HEK293 (cell line): ENCODE measurements around the gene CD300E.
A peak's percentile ranks its signal among the peaks of the same experiment; 100 is the strongest.

Experiments used
- CTCF ChIA-PET: fragments of 350-600 bp; formaldehyde crosslinking; extraction: SDS; loops from one replicate; lab custom pipeline; 2021; ENCODE audit warnings: antibody characterized with exemption; lab: Yijun Ruan, JAX
- POLR2A ChIA-PET: fragments of 300-600 bp; formaldehyde crosslinking; extraction: SDS; loops from one replicate; lab custom pipeline; 2020; ENCODE audit warnings: antibody characterized with exemption, inconsistent platforms; lab: Yijun Ruan, JAX
- H3K27ac ChIP-seq: fragments of 200-500 bp; sonication (Bioruptor generic); 2 replicates; pipeline ENCODE4 v1.5.1; 2014; ENCODE audit warnings: low read depth, low read length, control low read depth, inconsistent platforms; ENCODE audit errors: extremely low read depth
- H3K36me3 ChIP-seq, 2 experiments: fragments of 200-500 bp in 1 of 2; sonication (Bioruptor generic) in 1 of 2; 1 replicate in 1 of 2; 2 replicates in 1 of 2; pipeline ENCODE4 v1.5.1; 2014 to 2017; ENCODE audit warnings: inconsistent platforms in 2 of 2, low read length in 2 of 2; ENCODE audit not compliant: control insufficient read depth in 2 of 2, insufficient read depth in 1 of 2
- H3K4me1 ChIP-seq: fragments of 200-500 bp; sonication (Bioruptor generic); 2 replicates; pipeline ENCODE4 v1.5.1; 2014; ENCODE audit warnings: mild to moderate bottlenecking, low read length, inconsistent platforms; ENCODE audit not compliant: control insufficient read depth, insufficient read depth
- H3K4me3 ChIP-seq: 2 replicates; pipeline ENCODE4 v1.5.1; 2011; ENCODE audit warnings: low read depth, mild to moderate bottlenecking, control low read depth, low read length, moderate library complexity
- H3K9me3 ChIP-seq: fragments of 200-500 bp; sonication (Bioruptor generic); 2 replicates; pipeline ENCODE4 v1.5.1; 2014; ENCODE audit warnings: low read depth, low read length, inconsistent platforms; ENCODE audit not compliant: control insufficient read depth, insufficient read depth
- KLF10 ChIP-seq: fragments of 450-650 bp; IDR thresholded peaks from 2 replicates; pipeline ENCODE4 v1.5.1; 2018; ENCODE audit warnings: missing biosample characterization, mild to moderate bottlenecking, missing genetic modification characterization
- PRDM10 ChIP-seq: fragments of 450-650 bp; formaldehyde crosslinking; IDR thresholded peaks from 2 replicates; pipeline ENCODE4 v1.5.1; 2016; ENCODE audit warnings: missing biosample characterization, missing genetic modification characterization
- ZFP41 ChIP-seq: fragments of 450-650 bp; formaldehyde crosslinking; IDR thresholded peaks from 2 replicates; pipeline ENCODE4 v1.5.1; 2016; ENCODE audit warnings: missing biosample characterization, missing genetic modification characterization, borderline replicate concordance
- ZNF114 ChIP-seq: fragments of 450-650 bp; formaldehyde crosslinking; IDR thresholded peaks from 2 replicates; pipeline ENCODE4 v1.5.0; 2017; ENCODE audit warnings: missing biosample characterization, missing genetic modification characterization
- ZNF133 ChIP-seq: fragments of 450-650 bp; formaldehyde crosslinking; IDR thresholded peaks from 2 replicates; pipeline ENCODE4 v1.5.1; 2016; ENCODE audit warnings: missing biosample characterization, missing genetic modification characterization
- ZNF157 ChIP-seq: fragments of 450-650 bp; formaldehyde crosslinking; IDR thresholded peaks from 2 replicates; pipeline ENCODE4 v1.5.1; 2016; ENCODE audit warnings: missing biosample characterization, missing genetic modification characterization
- ZNF16 ChIP-seq: fragments of 450-650 bp; formaldehyde crosslinking; IDR thresholded peaks from 2 replicates; pipeline ENCODE4 v1.5.1; 2016; ENCODE audit warnings: low read depth, missing biosample characterization, missing genetic modification characterization
- ZNF175 ChIP-seq: fragments of 450-650 bp; formaldehyde crosslinking; IDR thresholded peaks from 2 replicates; pipeline ENCODE4 v1.5.1; 2016; ENCODE audit warnings: missing biosample characterization, missing genetic modification characterization
- ZNF223 ChIP-seq: fragments of 450-650 bp; formaldehyde crosslinking; IDR thresholded peaks from 2 replicates; pipeline ENCODE4 v1.5.1; 2016; ENCODE audit warnings: missing biosample characterization, missing genetic modification characterization
- ZNF23 ChIP-seq: fragments of 450-650 bp; formaldehyde crosslinking; IDR thresholded peaks from 2 replicates; pipeline ENCODE4 v1.5.1; 2016; ENCODE audit warnings: missing biosample characterization, missing genetic modification characterization, borderline replicate concordance
- ZNF239 ChIP-seq: fragments of 450-650 bp; formaldehyde crosslinking; IDR thresholded peaks from 2 replicates; pipeline ENCODE4 v1.5.1; 2016; ENCODE audit warnings: missing biosample characterization, missing genetic modification characterization
- ZNF248 ChIP-seq: fragments of 450-650 bp; formaldehyde crosslinking; IDR thresholded peaks from 2 replicates; pipeline ENCODE4 v1.5.1; 2017; ENCODE audit warnings: missing biosample characterization, missing genetic modification characterization
- ZNF274 ChIP-seq, 2 experiments: fragments of 200-500 bp in 1 of 2; fragments of 450-650 bp in 1 of 2; sonication (Bioruptor generic) in 1 of 2; formaldehyde crosslinking in 1 of 2; IDR thresholded peaks; 2 replicates each; pipeline versions ENCODE4 v1.5.1 to v1.6.1; 2014 to 2016; ENCODE audit warnings: borderline replicate concordance in 1 of 2, inconsistent platforms in 1 of 2, low read length in 1 of 2, missing biosample characterization in 1 of 2, missing genetic modification characterization in 1 of 2
- ZNF311 ChIP-seq: fragments of 450-650 bp; formaldehyde crosslinking; IDR thresholded peaks from 2 replicates; pipeline ENCODE4 v1.5.1; 2017; ENCODE audit warnings: missing biosample characterization, missing genetic modification characterization, borderline replicate concordance
- ZNF473 ChIP-seq: fragments of 450-650 bp; formaldehyde crosslinking; IDR thresholded peaks from 2 replicates; pipeline ENCODE4 v1.5.1; 2017; ENCODE audit warnings: missing biosample characterization, missing genetic modification characterization
- ZNF513 ChIP-seq: fragments of 450-650 bp; IDR thresholded peaks from 2 replicates; pipeline ENCODE4 v1.5.1; 2018; ENCODE audit warnings: missing biosample characterization, missing genetic modification characterization
- ZNF677 ChIP-seq: fragments of 450-650 bp; IDR thresholded peaks from 2 replicates; pipeline ENCODE4 v1.5.0; 2018; ENCODE audit warnings: missing biosample characterization, mild to moderate bottlenecking, missing genetic modification characterization, moderate library complexity
- ZNF776 ChIP-seq: fragments of 450-650 bp; formaldehyde crosslinking; IDR thresholded peaks from 2 replicates; pipeline ENCODE4 v1.5.0; 2017; ENCODE audit warnings: missing biosample characterization, missing genetic modification characterization, borderline replicate concordance
- ZNF777 ChIP-seq: fragments of 450-650 bp; formaldehyde crosslinking; IDR thresholded peaks from 2 replicates; pipeline ENCODE4 v1.5.1; 2017; ENCODE audit warnings: missing biosample characterization, missing genetic modification characterization, borderline replicate concordance
- TF ChIP-seq, protein P1 (sequence below): IDR thresholded peaks from 2 replicates; pipeline ENCODE4 v1.6.1; 2011; ENCODE audit warnings: mild to moderate bottlenecking, low read depth, low read length, borderline replicate concordance
- TF ChIP-seq, protein P2 (sequence below): fragments of 450-650 bp; formaldehyde crosslinking; IDR thresholded peaks from 2 replicates; pipeline ENCODE4 v1.5.1; 2017; ENCODE audit warnings: missing biosample characterization, missing genetic modification characterization

Gene CD300E

DNA sequence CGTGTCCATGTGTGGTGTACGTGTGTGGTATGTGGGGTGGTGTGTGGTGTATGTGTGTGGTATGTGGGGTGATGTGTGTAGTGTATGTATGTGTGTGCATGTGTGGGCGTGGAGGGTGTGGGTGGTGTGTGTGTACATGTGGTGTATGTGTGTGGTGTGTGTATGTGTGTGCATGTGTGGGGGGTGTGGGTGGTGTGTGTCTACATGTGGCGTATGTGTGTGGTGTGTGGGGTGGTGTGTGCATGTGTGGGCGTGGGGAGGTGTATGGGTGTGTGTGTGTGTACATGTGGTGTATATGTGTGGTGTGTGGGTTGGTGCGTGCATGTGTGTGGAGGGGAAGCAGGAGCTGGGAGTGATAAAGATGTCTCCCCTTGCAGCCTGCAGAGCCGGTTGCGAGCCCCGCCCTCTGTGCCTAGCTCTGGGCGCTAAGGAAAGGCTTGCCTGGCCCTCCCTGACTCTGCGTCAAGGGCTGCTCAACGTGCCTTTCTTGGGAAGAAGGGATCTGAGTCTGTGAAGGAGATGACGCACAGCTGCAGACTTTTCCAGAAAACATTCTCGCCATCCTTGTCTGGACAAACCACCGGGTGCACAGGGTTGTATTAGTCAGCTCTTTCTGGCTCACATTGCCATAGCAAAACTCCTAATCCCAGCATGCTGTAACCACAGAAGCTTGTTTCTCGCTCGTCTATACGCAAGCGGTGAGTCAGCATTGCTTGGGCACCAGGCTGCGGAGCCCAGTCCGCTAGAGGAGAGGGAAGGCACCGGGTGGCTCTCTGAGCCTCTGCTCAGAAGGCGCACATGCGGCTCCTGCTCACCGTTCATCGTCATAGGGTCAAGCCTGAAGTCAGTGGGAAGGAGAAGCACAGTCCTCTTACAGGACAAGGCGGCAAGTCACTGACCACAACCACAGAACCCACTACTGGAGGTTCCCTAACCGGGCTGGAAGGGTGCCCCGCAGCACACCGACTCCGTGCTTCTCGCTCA lies 54.2 kb downstream of the CD300E start (continued):
- TF ChIP-seq ZNF16 (tag by site-specific recombination) (no peak), ZNF23 (tag by site-specific recombination) (no peak), KLF10 (no peak), ZNF223 (tag by site-specific recombination) (no peak), ZNF133 (no peak)
- TF ChIP-seq, protein P1, sequence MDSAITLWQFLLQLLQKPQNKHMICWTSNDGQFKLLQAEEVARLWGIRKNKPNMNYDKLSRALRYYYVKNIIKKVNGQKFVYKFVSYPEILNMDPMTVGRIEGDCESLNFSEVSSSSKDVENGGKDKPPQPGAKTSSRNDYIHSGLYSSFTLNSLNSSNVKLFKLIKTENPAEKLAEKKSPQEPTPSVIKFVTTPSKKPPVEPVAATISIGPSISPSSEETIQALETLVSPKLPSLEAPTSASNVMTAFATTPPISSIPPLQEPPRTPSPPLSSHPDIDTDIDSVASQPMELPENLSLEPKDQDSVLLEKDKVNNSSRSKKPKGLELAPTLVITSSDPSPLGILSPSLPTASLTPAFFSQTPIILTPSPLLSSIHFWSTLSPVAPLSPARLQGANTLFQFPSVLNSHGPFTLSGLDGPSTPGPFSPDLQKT, result no peak
- TF ChIP-seq, protein P2, sequence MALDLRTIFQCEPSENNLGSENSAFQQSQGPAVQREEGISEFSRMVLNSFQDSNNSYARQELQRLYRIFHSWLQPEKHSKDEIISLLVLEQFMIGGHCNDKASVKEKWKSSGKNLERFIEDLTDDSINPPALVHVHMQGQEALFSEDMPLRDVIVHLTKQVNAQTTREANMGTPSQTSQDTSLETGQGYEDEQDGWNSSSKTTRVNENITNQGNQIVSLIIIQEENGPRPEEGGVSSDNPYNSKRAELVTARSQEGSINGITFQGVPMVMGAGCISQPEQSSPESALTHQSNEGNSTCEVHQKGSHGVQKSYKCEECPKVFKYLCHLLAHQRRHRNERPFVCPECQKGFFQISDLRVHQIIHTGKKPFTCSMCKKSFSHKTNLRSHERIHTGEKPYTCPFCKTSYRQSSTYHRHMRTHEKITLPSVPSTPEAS (tag by site-specific recombination), result peak; percentile 70

DNA sequence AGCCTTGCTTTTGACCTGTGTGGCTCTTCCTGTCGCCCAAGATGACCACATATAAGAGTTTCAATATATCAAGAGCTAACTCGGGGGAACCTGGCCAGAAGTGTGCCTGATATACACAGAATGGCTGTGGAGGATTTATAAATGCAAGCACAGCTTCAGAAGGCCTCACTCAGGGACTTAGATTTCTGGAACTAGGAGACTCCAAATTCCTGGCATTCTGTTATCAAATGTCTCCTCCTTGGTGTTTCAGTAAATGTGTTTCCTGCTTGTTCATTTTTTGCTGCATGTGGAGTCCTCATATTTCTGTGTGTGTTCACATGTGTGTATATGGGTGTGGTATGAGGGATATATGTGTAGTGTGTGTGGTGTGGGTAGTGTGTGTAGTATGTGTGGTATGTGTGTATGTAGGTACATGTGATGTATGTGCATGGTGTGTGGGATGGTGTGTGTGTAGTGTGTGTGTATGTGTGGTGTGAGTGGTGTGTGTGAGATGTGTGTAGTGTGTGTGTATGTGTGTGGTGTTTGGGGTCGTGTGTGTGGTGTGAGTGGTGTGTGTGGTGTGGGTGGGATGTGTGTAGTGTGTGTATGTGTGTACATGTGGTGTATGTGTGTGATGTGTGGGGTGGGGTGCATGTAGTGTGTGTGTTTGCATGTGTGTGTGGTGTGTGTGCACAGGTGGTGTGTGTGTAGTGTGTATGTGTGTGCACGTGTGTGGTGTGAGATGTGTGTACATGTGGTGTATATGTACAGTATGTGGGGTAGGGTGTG lies 55.2 kb downstream of the CD300E start:
- no peak overlapping the region for H3K4me3 ChIP-seq
- TF ChIP-seq ZNF473 (tag by site-specific recombination), result peak; percentile 50; the same call in 1 of the 2 replicates
- no peak for TF ChIP-seq PRDM10 (tag by site-specific recombination)
- TF ChIP-seq ZFP41 (tag by site-specific recombination), result no peak
- peak; percentile 8; the same call in 1 of the 2 replicates for TF ChIP-seq ZNF157 (tag by site-specific recombination)
- TF ChIP-seq ZNF513 (tag by site-specific recombination), result no peak
- TF ChIP-seq ZNF311, result 0 out of 2 replicates have a peak, but pooled peaks have one; percentile 47
- TF ChIP-seq ZNF776, result peak; percentile 47; the same call in 1 of the 2 replicates
- TF ChIP-seq ZNF175 (tag by site-specific recombination), result 0 out of 2 replicates have a peak, but pooled peaks have one; percentile 81
- peak; percentile 68; the same call in 1 of the 2 replicates for TF ChIP-seq ZNF248 (tag by site-specific recombination)
- TF ChIP-seq ZNF274 (IDR thresholded peaks at IDR 0.05; ENCODE audit: low read length), result no peak
- TF ChIP-seq ZNF274 (tag by site-specific recombination; IDR thresholded peaks at IDR 0.05; ENCODE audit: borderline replicate concordance), result peak; percentile 18; the same call in 1 of the 2 replicates
- TF ChIP-seq ZNF677, result no peak
- TF ChIP-seq ZNF114 (tag by site-specific recombination), result 0 out of 2 replicates have a peak, but pooled peaks have one; percentile 25
- 0 out of 2 replicates have a peak, but pooled peaks have one; percentile 32 for TF ChIP-seq ZNF777 (tag by site-specific recombination)
- no peak for TF ChIP-seq ZNF239 (tag by site-specific recombination)
- TF ChIP-seq, all 188 proteins: peak for 9
- H3K36me3 ChIP-seq, result no peaks in the 10 kb centered on the region
- ChIA-PET CTCF (interaction anchor here (0.6 to 2.9 kb wide), 2 partner anchors 9 to 273 kb away, joined by 3 to 22 read pairs; no protein-coding TSS in a partner anchor), POLR2A (no interaction called here)
- H3K9me3 ChIP-seq, result no peaks in the 10 kb centered on the region
- no peaks in the 10 kb centered on the region for H3K4me1 ChIP-seq
- H3K27ac ChIP-seq, result no peak overlapping the region
